Fibroblast of pulmonary artery (primary cell): ENCODE measurements around the gene SKA3.
A peak's percentile ranks its signal among the peaks of the same experiment; 100 is the strongest.
"Not testable (repeated sequence)": the region's sequence is repeated elsewhere in the genome, so short reads cannot be mapped to it uniquely, and the experiment has no call there.

Experiments
- DNase-seq: peaks from one replicate; pipeline ENCODE4 v3.0.0-alpha.2; 2010; ENCODE audit warnings: low read depth
- H3K4me3 ChIP-seq: replicated peaks from 2 replicates; pipeline ENCODE4 v1.5.1; 2011; ENCODE audit warnings: low read depth, mild to moderate bottlenecking, control low read depth, low read length, moderate library complexity
- TF ChIP-seq, protein P1 (sequence below): IDR thresholded peaks from 2 replicates; pipeline ENCODE4 v1.5.1; 2011; ENCODE audit warnings: mild to moderate bottlenecking, control low read depth, low read length, inconsistent platforms; ENCODE audit errors: missing control alignments

SKA3 gene

DNA sequence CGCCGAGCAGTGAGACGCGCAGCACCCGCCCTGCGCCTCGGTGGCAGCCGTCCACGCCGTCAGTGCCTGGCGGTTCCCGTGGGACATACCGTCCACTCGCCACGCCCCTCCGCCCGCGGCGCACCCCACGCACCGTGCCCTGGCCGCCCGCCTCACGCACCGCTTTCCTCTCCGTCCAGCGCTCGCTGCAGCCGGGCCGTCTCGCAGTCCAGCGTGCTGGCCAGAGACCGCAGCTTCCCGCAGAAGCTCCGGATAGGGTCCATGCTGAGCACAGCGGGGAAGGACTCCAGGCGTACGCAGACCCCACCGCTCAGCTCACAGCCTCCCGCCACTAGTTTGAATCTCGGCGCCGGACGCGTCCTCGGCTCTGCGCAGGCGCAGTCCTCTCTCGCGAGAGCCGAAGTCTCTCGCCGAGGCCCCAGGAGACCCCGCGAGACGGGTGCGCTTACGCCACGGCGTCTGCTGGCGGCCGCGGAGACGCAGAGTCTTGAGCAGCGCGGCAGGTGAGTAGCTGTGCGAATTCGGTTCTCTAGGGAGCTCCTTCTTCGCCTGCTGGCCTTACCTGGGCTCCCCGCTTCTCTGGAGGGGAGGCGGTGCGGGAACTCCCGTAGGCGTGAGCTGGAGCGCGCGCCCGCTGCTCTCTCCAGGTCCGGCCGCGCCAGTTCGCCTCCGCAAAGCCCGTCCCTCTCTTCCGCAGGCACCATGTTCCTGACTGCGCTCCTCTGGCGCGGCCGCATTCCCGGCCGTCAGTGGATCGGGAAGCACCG, at the start of gene SKA3, which contains the start of gene MRPL57:
SKA3 (minus strand) TSS at position 338 of the 767 bp plus-strand sequence; CDS start at position 263, 75 bp downstream.
MRPL57 (plus strand) TSS at position 444 of the 767 bp plus-strand sequence; CDS start at position 703, 259 bp downstream.
- TF ChIP-seq, protein P1, sequence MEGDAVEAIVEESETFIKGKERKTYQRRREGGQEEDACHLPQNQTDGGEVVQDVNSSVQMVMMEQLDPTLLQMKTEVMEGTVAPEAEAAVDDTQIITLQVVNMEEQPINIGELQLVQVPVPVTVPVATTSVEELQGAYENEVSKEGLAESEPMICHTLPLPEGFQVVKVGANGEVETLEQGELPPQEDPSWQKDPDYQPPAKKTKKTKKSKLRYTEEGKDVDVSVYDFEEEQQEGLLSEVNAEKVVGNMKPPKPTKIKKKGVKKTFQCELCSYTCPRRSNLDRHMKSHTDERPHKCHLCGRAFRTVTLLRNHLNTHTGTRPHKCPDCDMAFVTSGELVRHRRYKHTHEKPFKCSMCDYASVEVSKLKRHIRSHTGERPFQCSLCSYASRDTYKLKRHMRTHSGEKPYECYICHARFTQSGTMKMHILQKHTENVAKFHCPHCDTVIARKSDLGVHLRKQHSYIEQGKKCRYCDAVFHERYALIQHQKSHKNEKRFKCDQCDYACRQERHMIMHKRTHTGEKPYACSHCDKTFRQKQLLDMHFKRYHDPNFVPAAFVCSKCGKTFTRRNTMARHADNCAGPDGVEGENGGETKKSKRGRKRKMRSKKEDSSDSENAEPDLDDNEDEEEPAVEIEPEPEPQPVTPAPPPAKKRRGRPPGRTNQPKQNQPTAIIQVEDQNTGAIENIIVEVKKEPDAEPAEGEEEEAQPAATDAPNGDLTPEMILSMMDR: no peak
- peak within 1 kb of the TSS; percentile 96 for H3K4me3 ChIP-seq
- DNase-seq: peak; percentile 95

DNA sequence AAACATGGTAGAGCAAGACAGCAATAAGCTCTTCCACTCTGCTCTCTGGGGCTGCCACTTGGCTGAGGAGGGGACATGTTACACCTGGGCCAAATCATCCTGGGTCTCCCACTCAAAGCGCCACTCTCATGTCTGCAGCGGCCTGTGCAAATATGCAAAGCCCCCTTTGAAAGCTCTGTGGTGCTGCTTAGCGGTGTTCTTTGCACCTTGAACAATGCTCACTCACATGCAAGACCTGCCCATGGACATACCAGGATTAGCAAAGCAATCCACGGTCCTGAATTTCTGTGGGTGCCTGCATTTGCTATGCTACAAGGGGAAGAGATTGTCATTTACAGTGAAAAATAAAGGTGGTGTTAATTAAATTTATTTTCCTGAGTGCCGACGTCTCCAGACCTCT, 48.7 kb upstream of the SKA3 start:
- TF ChIP-seq, protein P1: no peak
- no peak overlapping the region for H3K4me3 ChIP-seq
- no peak for DNase-seq

DNA sequence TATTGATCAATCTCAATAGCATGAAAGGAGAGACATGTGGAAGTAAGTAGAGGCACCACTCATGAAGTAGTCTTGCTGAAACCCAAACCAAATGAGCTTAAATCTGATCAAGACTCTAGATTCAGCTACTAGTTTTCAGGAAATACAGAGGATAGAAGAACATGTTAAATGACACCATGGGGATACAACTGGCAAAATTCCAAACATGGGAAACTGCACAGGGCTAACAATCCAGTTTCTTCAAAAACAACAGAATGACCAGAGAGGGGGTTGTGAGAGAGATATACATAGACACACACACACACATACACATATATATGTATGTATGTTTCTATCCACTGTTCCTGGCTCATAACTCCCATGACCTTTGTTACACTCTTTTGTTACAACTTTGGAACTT, 44.9 kb upstream of the SKA3 start:
- no peak for DNase-seq
- TF ChIP-seq, protein P1: no peak
- no peak overlapping the region for H3K4me3 ChIP-seq

DNA sequence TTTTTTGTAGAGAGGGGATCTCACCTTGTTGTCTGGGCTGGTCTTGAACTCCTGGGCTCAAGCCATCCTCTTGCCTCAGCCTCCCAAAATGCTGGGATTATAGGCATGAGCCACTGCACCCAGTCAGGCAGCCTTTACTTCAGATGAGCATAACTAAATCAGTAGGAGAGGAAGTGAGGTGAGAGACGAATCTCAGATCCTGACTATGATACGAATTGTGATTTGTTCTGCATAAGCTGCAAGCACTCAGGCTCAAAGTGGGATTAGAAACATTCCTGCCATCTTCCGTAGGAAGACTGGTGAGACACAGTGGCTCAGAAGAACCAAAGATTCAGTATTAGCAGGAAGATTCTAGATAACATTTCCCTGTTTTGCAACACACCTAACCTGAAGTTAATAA, 43.4 kb upstream of the SKA3 start:
- not testable (repeated sequence) for DNase-seq, H3K4me3 ChIP-seq

DNA sequence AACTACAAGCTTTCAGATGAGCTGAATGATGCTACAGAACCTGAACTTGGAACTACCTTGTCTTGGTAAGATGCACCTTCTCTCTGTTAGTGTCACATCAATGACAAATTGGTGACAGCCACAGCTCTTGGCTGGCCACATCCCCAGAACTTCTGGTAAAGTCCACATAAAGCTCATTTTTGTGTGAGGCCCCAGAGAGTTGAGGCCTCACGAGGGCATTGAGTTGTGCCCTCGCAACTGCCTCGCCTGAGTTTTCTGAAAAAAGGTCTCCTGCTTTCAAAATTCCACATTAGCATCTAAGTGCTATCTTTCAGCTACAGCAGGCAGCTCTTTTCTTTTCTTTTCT, 42.7 kb upstream of the SKA3 start:
- TF ChIP-seq, protein P1: no peak
- DNase-seq: no peak

DNA sequence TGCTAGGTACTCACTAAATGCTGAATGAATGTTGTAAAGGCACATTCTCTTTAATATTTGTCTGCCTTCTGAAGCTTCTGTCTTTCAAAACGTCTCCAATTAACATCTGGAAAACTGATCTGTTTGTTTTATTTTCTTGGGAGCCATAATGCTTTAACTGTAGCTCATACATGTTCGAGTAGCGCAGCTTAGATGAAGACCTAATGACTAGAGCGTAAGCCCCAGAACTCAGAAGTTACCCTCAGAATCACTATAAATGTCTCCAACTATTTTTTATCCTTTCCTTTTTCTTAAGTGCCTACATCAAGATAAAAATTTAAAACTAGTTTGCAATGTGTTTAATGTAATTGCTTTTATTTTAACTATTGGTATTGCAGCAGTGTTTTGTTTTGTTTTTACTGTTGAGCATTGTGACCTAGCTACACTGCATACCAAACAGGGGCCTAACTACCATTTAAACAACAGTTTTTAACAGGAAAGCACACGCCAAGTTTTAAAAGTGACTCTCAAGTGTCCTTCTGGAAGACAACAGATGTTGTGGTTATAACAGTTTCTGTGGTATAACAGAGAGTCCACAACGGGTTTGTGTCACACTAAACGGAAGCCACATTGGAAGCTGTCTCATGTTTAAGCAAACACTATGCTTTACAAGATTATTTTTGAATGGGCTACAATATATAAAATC, 42.1 kb upstream of the SKA3 start:
- H3K4me3 ChIP-seq: no peak overlapping the region
- DNase-seq: no peak
- TF ChIP-seq, protein P1: no peak

More for the DNA sequence above, 42.7 kb upstream of the SKA3 start:
- H3K4me3 ChIP-seq: no peak overlapping the region

DNA sequence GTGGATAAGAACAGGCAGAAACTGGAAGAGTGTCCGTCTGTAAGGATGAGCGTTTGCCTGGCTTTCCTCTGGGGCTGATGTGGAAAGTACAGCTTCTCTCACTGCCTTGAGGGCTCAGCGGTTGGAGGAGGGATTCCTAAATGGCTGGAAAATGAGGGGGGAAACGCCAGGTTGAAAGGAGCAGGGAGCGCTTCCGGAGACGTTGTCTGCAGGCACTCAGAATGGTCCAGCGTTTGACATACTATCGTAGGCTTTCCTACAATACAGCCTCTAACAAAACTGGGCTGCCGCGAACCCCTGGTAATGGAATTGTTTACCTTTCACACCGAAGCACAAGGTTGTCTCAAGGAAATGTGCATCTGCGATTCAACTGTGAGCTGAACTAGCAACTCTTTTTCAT, 40.0 kb upstream of the SKA3 start:
- DNase-seq: no peak
- no peak overlapping the region for H3K4me3 ChIP-seq
- TF ChIP-seq, protein P1: no peak

DNA sequence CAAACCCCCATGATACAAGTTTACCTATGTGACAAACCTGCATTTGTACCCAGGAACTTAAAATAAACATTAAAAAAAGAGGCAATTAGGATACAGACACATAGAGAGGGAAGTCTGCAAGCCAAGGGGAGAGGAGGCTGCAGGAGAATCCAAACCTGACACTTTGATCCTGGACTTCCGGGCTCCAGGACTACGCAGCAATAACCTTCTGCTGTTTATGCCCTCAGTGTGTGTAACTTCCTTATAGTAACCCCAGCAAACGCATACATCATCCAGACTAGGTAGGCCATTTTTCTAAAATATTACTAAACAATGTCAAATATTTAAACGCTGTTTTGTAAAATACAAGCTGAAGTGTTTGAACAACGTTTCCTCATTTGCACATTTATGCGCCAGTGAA, 39.1 kb upstream of the SKA3 start:
- DNase-seq, H3K4me3 ChIP-seq: not testable (repeated sequence)
